OCI-LY3 (cell line): ENCODE data around the gene NIT2.
"Not testable (repeated sequence)": the region's sequence is repeated elsewhere in the genome, so short reads cannot be mapped to it uniquely, and the experiment has no call there.

Experiments used
- H2AFZ ChIP-seq: fragments of 200-600, 300-600 bp; shearing (Covaris generic); 2 replicates; pipeline ENCODE4 v1.6.0; 2014; ENCODE audit warnings: antibody characterized with exemption, low read depth, low read length
- H3K27ac ChIP-seq: fragments of 200-600, 300-600 bp; sonication (generic); 2 replicates; pipeline ENCODE4 v1.5.1; 2014; ENCODE audit warnings: mild to moderate bottlenecking, low read length, moderate library complexity, mixed read lengths
- H3K27me3 ChIP-seq: fragments of 200-600, 300-600 bp; sonication (generic); 2 replicates; pipeline ENCODE4 v1.6.1; 2014; ENCODE audit warnings: low read depth, low read length, mixed read lengths
- H3K36me3 ChIP-seq: fragments of 200-600, 300-600 bp; sonication (generic); replicated peaks from 2 replicates; pipeline ENCODE3; 2014; ENCODE audit warnings: low read depth, low read length, mixed read lengths
- H3K4me1 ChIP-seq: fragments of 300-600, 200-600 bp; sonication (generic); 2 replicates; pipeline ENCODE4 v1.6.1; 2014; ENCODE audit warnings: low read length, mixed read lengths
- H3K4me2 ChIP-seq: fragments of 200-600, 300-600 bp; sonication (generic); 2 replicates; pipeline ENCODE4 v1.6.1; 2014; ENCODE audit warnings: low read length, mixed read lengths
- H3K4me3 ChIP-seq: fragments of 300-600, 200-600 bp; sonication (generic); 2 replicates; pipeline ENCODE4 v1.5.1; 2014; ENCODE audit warnings: antibody characterized with exemption, mild to moderate bottlenecking, low read length, moderate library complexity
- H3K79me2 ChIP-seq: fragments of 300-600, 200-600 bp; shearing (Covaris generic); 2 replicates; pipeline ENCODE4 v1.6.1; 2014; ENCODE audit warnings: mild to moderate bottlenecking, low read length, mixed read lengths
- H3K9ac ChIP-seq: fragments of 300-600, 200-600 bp; shearing (Covaris generic); 2 replicates; pipeline ENCODE4 v1.6.0; 2014; ENCODE audit warnings: mild to moderate bottlenecking, low read length, moderate library complexity
- H3K9me3 ChIP-seq: fragments of 200-600, 300-600 bp; shearing (Covaris generic); 2 replicates; pipeline ENCODE4 v1.6.1; 2014; ENCODE audit warnings: low read length, mixed read lengths; ENCODE audit not compliant: insufficient read depth
- H4K20me1 ChIP-seq: fragments of 200-600, 300-600 bp; sonication (generic); 2 replicates; pipeline ENCODE4 v1.6.1; 2016; ENCODE audit warnings: low read length, mixed read lengths; ENCODE audit not compliant: insufficient read depth
- CTCF ChIP-seq: fragments of 200-600, 300-600 bp; sonication (generic); IDR thresholded peaks from 2 replicates; pipeline ENCODE4 v1.5.1; 2014; ENCODE audit warnings: antibody characterized with exemption, low read length, low read depth
- EZH2phosphoT487 ChIP-seq: fragments of 200-600 bp; shearing (Covaris generic); IDR thresholded peaks from 2 replicates; pipeline ENCODE4 v1.6.1; 2018; ENCODE audit warnings: antibody characterized with exemption, mixed run types, low read depth

NIT2 gene

GRCh38 chr3:100335434-100335833 is 877 bp downstream of the NIT2 start:
- Histone ChIP-seq H3K4me3 (peak overlapping the region; percentile 79), H3K9ac (peak overlapping the region; percentile 61), H3K79me2 (peaks cover 11% of the 10 kb centered on the region; the same call in 1 of the 2 replicates), H3K4me2 (peak overlapping the region; percentile 75), H3K27ac (peak overlapping the region; percentile 27; the same call in 1 of the 2 replicates), H4K20me1 (no peaks in the 10 kb centered on the region), H3K36me3 (peaks cover 9% of the 10 kb centered on the region), H3K4me1 (peaks cover 5% of the 10 kb centered on the region), H3K9me3 (no peaks in the 10 kb centered on the region), H3K27me3 (no peaks in the 10 kb centered on the region), H2AFZ (peak overlapping the region; percentile 59)
- no peak for TF ChIP-seq EZH2phosphoT487
- TF ChIP-seq CTCF = no peak

GRCh38 chr3:100336229-100336628 is 1.7 kb downstream of the NIT2 start:
- H3K4me3 ChIP-seq, H3K27ac ChIP-seq, H2AFZ ChIP-seq, H3K9me3 ChIP-seq, H3K4me2 ChIP-seq, H4K20me1 ChIP-seq, H3K9ac ChIP-seq, H3K4me1 ChIP-seq, H3K27me3 ChIP-seq: not testable (repeated sequence)
- peaks cover 17% of the 10 kb centered on the region for H3K36me3 ChIP-seq
- peaks cover 11% of the 10 kb centered on the region; the same call in 1 of the 2 replicates for H3K79me2 ChIP-seq

GRCh38 chr3:100338911-100339310 is 4.4 kb downstream of the NIT2 start:
- H3K4me1 ChIP-seq = peaks cover 5% of the 10 kb centered on the region
- TF ChIP-seq EZH2phosphoT487 = no peak
- TF ChIP-seq CTCF = no peak
- H2AFZ ChIP-seq = no peak overlapping the region
- H3K9me3 ChIP-seq = no peaks in the 10 kb centered on the region
- H3K27me3 ChIP-seq = no peaks in the 10 kb centered on the region
- no peak overlapping the region for H3K9ac ChIP-seq
- no peak overlapping the region for H3K4me2 ChIP-seq
- H3K36me3 ChIP-seq = peaks cover 38% of the 10 kb centered on the region
- H3K27ac ChIP-seq = no peak overlapping the region
- H3K79me2 ChIP-seq = peaks cover 11% of the 10 kb centered on the region; the same call in 1 of the 2 replicates
- no peak overlapping the region for H3K4me3 ChIP-seq
- H4K20me1 ChIP-seq = no peaks in the 10 kb centered on the region

- Histone ChIP-seq H3K27me3 (no peaks in the 10 kb centered on the region), H3K9me3 (no peaks in the 10 kb centered on the region), H3K36me3 (peaks cover 41% of the 10 kb centered on the region), H3K4me3 (no peak overlapping the region), H3K9ac (no peak overlapping the region), H3K4me1 (peaks cover 5% of the 10 kb centered on the region), H3K27ac (no peak overlapping the region), H4K20me1 (no peaks in the 10 kb centered on the region), H2AFZ (no peak overlapping the region), H3K4me2 (no peak overlapping the region), H3K79me2 (peaks cover 11% of the 10 kb centered on the region; the same call in 1 of the 2 replicates)
- no peak for TF ChIP-seq EZH2phosphoT487
- no peak for TF ChIP-seq CTCF
Observed at GRCh38 chr3:100339786-100340185, 5.2 kb downstream of the NIT2 start.
